ENCODE results near the gene GUCY1A2.

The GUCY1A2 gene

DNA sequence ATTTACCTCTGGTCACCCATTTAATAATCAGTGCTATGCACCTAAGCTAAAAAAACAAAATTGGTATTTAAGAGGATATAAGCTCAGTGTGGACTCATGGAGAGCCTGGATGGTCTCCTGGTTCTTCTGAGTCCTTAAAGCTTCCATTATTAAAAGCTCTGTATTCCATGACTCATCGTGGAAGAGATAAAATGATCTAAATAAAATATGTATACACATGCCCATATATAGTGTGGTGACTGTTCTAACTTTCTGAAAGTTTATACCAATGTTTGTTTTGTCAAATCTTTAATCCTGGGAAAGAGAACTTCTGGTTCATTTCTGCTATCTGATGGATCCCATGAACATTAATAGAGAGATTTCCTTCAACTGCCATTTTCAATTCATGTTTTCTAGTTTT, 375.9 kb downstream of the GUCY1A2 start:
- TF ChIP-seq, protein P1, sequence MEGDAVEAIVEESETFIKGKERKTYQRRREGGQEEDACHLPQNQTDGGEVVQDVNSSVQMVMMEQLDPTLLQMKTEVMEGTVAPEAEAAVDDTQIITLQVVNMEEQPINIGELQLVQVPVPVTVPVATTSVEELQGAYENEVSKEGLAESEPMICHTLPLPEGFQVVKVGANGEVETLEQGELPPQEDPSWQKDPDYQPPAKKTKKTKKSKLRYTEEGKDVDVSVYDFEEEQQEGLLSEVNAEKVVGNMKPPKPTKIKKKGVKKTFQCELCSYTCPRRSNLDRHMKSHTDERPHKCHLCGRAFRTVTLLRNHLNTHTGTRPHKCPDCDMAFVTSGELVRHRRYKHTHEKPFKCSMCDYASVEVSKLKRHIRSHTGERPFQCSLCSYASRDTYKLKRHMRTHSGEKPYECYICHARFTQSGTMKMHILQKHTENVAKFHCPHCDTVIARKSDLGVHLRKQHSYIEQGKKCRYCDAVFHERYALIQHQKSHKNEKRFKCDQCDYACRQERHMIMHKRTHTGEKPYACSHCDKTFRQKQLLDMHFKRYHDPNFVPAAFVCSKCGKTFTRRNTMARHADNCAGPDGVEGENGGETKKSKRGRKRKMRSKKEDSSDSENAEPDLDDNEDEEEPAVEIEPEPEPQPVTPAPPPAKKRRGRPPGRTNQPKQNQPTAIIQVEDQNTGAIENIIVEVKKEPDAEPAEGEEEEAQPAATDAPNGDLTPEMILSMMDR (IDR thresholded peaks at IDR 0.05; ENCODE audit: insufficient read depth, low read length, poor library complexity, severe bottlenecking) = no peak
- no peak overlapping the region for H3K4me3 ChIP-seq (replicated peaks; ENCODE audit: low read depth, low read length)
- no peaks in the 10 kb centered on the region for H3K27me3 ChIP-seq (replicated peaks; ENCODE audit: control insufficient read depth, insufficient read depth, low read length)
- H3K36me3 ChIP-seq (ENCODE audit: control insufficient read depth, insufficient read depth, low read length) = no peaks in the 10 kb centered on the region
- no peak for DNase-seq (ENCODE audit: extremely low read depth, insufficient read length)

DNA sequence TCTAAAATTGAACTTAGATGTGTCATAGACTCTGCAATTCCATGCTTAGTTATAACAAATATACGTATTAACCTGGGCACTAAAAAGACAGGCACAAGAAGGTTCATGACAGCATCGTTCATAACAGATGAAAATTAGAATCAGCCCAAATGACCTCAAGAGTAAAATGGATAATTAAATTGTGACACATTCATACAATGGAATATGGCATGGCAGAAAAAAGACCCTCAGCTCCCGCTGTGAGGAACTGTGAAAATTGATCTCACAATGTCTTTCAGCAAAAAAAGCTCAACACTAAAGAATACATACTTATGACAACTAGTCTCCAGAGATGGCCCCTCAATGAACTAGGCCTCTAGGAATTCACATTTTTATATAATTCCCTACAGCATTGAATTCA, 386.0 kb downstream of the GUCY1A2 start:
- H3K27me3 ChIP-seq (replicated peaks; ENCODE audit: control insufficient read depth, insufficient read depth, low read length) = no peaks in the 10 kb centered on the region
- no peak overlapping the region for H3K4me3 ChIP-seq (replicated peaks; ENCODE audit: low read depth, low read length)
- DNase-seq (ENCODE audit: extremely low read depth, insufficient read length) = no peak
- TF ChIP-seq, protein P1 (IDR thresholded peaks at IDR 0.05; ENCODE audit: insufficient read depth, low read length, poor library complexity, severe bottlenecking) = no peak
- H3K36me3 ChIP-seq (ENCODE audit: control insufficient read depth, insufficient read depth, low read length) = no peaks in the 10 kb centered on the region

DNA sequence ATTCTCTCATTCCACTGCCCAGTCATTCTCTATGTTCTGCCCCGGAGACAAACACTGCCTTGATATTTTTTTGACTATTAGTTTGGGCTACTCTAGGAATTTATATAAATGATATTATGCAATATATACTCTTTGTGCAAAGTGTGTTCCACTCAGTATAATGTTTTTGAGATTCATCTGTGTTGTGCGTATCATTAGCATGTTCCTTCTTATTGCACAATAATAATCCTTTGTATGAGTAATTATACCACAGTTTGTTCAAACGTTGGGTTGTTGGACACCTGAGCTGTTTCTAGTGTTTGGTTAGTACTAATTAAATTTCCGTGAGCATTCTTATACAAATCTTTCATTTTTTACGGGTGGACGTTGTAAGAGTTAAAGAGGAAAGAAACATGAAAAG, 390.6 kb downstream of the GUCY1A2 start:
- TF ChIP-seq, protein P1 (IDR thresholded peaks at IDR 0.05; ENCODE audit: insufficient read depth, low read length, poor library complexity, severe bottlenecking) = no peak

DNA sequence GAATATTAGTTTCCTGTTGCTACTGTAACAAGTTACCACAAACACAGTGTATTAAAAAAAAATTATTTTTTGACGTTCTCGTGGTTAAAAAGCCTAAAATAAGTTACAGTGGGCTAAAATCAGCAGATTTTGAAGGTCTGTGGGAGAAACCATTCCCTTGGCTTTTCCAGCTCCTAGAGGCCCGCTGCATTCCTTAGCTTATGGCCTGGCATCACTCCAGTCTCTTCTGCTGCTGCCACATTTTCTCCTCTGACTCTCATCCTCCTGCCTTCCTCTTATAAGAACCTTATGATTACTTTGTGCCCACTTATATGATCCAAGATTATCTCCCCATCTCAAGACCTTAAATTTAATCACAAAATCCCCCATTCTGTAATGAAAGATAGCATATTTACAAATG, 392.7 kb downstream of the GUCY1A2 start:
- H3K27me3 ChIP-seq (replicated peaks; ENCODE audit: control insufficient read depth, insufficient read depth, low read length) = no peaks in the 10 kb centered on the region
- H3K36me3 ChIP-seq (ENCODE audit: control insufficient read depth, insufficient read depth, low read length) = no peaks in the 10 kb centered on the region
- TF ChIP-seq, protein P1 (IDR thresholded peaks at IDR 0.05; ENCODE audit: insufficient read depth, low read length, poor library complexity, severe bottlenecking) = no peak
- DNase-seq (ENCODE audit: extremely low read depth, insufficient read length) = no peak
- H3K4me3 ChIP-seq (replicated peaks; ENCODE audit: low read depth, low read length) = no peak overlapping the region

More for the DNA sequence above, 390.6 kb downstream of the GUCY1A2 start:
- Histone ChIP-seq H3K4me3 (replicated peaks; ENCODE audit: low read depth, low read length) (no peak overlapping the region), H3K36me3 (ENCODE audit: control insufficient read depth, insufficient read depth, low read length) (no peaks in the 10 kb centered on the region), H3K27me3 (replicated peaks; ENCODE audit: control insufficient read depth, insufficient read depth, low read length) (no peaks in the 10 kb centered on the region)
- DNase-seq (ENCODE audit: extremely low read depth, insufficient read length) = no peak

DNA sequence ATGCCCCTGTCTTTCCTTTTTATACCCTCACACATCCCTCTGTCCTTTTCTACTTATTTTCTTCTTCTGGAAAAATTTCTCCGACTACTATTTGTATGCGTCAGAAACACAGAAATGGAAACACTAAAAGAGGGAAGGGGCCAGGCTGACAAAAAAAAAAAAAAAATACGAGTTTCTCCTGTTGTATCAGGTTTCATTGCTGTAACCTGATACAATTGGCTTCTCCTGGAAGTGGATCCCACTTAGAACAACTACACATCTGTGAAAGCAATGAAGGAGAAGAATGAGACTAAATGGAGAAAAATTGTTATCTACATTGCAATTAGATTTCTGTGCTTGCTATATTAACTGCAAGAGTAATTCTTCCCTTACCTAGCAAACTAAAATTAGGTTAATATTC, 393.9 kb downstream of the GUCY1A2 start:
- DNase-seq (ENCODE audit: extremely low read depth, insufficient read length) = no peak
- Histone ChIP-seq H3K27me3 (replicated peaks; ENCODE audit: control insufficient read depth, insufficient read depth, low read length) (no peaks in the 10 kb centered on the region), H3K4me3 (replicated peaks; ENCODE audit: low read depth, low read length) (no peak overlapping the region), H3K36me3 (ENCODE audit: control insufficient read depth, insufficient read depth, low read length) (no peaks in the 10 kb centered on the region)
- TF ChIP-seq, protein P1 (IDR thresholded peaks at IDR 0.05; ENCODE audit: insufficient read depth, low read length, poor library complexity, severe bottlenecking) = no peak
